ENCODE measurements around the gene DPH5.

The DPH5 gene

DNA sequence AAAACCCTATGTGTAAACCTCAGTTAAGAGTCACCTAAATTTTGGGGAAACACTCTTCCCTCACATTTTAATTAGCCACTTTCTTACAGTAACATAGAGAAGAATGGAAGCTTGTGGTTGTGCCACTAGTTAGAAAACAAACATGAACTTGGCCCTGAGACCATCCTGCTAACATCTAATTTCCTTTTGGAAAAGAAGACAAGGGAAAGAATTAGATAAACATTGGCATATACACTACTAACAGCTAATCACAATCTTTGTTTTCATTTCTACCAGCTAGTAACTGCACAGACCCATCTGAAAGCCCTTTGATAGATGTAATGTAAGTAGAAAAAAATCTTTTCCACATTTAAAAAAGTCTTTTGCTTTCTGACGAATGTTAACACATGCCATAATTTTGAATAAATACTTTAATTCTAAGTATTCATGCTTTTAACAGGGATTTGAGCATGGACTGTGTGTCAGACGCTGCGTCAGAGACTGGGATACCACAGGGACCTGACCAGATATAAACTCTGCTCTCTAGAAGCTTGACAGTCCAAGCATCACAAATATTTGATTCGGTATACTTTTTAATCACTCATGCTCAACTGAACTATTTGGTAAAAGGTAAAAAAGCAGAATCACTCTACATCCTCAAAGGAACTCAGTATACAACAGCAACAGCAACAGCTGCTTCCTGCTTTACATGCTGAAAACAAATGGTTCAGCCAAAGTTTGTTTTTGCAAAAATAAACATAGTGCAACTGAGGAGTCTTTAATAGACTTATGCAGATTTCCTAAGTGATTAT lies 30.2 kb downstream of the DPH5 start:
- Histone ChIP-seq H3K9ac (ENCODE audit: low read depth in 1 of 2, low read length in 2 of 2) (no peak overlapping the region), H3K36me3 (ENCODE audit: control insufficient read depth in 2 of 2, insufficient read depth in 2 of 2, low read length in 2 of 2) (peaks cover 4 to 5% of the 10 kb centered on the region in 2 donors), H3K9me3 (ENCODE audit: control insufficient read depth in 2 of 2, low read length in 2 of 2) (no peaks in the 10 kb centered on the region), H3K4me3 (ENCODE audit: low read length in 2 of 2) (no peak overlapping the region), H3K27ac (ENCODE audit: low read depth in 2 of 2, low read length in 2 of 2) (no peak overlapping the region), H3K4me1 (ENCODE audit: control insufficient read depth in 2 of 2, insufficient read depth in 2 of 2, low read length in 2 of 2) (no peaks in the 10 kb centered on the region), H3K27me3 (ENCODE audit: control insufficient read depth in 2 of 2, insufficient read depth in 2 of 2, low read length in 2 of 2) (no peaks in the 10 kb centered on the region)

DNA sequence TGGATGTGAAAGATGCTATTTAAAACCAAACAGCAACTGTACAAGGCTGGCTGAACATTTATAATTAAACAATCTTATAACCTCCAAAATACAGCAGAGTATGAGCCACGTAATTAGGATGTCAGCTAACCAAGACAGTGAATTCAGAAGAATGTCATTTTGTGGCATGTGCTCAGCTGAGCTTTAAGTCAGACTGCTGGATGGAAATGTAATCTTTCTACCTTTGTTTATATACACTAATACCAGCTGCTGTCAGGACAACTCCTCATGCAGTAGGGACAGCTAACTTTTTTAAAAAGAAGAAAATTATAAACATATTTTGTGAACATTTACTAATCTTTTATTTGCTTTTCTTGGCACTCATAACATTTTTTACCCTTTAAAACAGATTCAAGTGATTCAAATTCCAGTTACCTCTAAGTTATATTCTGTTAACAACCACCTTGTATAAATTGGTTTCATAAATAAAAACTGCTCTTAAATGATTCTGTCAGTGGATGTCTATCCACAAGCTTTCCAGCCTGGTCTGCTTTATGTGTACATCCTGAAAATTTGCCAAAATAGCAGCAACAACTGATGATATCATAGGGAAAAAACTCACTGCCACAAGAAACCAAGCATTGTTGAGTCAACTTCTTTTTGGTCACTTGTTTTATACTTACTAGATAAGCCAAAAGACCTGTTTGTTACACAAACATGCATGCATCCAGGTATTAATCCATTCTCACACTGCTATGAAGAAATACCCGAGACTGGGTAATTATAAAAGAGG lies 36.1 kb downstream of the DPH5 start:
- Histone ChIP-seq H3K27ac (ENCODE audit: low read depth in 2 of 2, low read length in 2 of 2) (no peak overlapping the region), H3K36me3 (ENCODE audit: control insufficient read depth in 2 of 2, insufficient read depth in 2 of 2, low read length in 2 of 2) (peaks cover 0 to 3% of the 10 kb centered on the region in 2 donors), H3K9ac (ENCODE audit: low read depth in 1 of 2, low read length in 2 of 2) (no peak overlapping the region), H3K4me3 (ENCODE audit: low read length in 2 of 2) (no peak overlapping the region), H3K27me3 (ENCODE audit: control insufficient read depth in 2 of 2, insufficient read depth in 2 of 2, low read length in 2 of 2) (no peaks in the 10 kb centered on the region), H3K4me1 (ENCODE audit: control insufficient read depth in 2 of 2, insufficient read depth in 2 of 2, low read length in 2 of 2) (no peaks in the 10 kb centered on the region), H3K9me3 (ENCODE audit: control insufficient read depth in 2 of 2, low read length in 2 of 2) (no peaks in the 10 kb centered on the region)

DNA sequence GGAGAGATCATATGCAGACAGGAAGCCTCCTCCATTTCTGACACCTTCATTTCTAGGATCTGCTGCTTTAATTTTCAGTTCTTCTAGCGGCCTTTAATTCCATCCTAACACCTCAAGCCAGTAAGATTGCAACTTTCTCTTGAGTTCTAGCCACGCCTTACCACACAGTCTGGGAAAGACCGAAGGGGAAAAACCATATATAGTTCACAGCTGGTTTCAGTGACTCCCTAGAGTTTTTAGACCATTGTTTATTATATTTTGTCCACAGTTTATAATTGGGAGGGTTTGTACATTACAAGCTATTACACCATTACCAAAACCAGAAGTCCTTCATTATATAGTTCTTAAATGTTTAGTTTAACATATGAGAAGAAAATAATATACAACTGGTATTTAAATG lies 37.5 kb downstream of the DPH5 start:
- Histone ChIP-seq H3K36me3 (ENCODE audit: control insufficient read depth in 2 of 2, insufficient read depth in 2 of 2, low read length in 2 of 2) (peaks cover 0 to 3% of the 10 kb centered on the region in 2 donors), H3K9ac (ENCODE audit: low read depth in 1 of 2, low read length in 2 of 2) (no peak overlapping the region), H3K4me1 (ENCODE audit: control insufficient read depth in 2 of 2, insufficient read depth in 2 of 2, low read length in 2 of 2) (no peaks in the 10 kb centered on the region), H3K9me3 (ENCODE audit: control insufficient read depth in 2 of 2, low read length in 2 of 2) (no peaks in the 10 kb centered on the region), H3K27ac (ENCODE audit: low read depth in 2 of 2, low read length in 2 of 2) (no peak overlapping the region), H3K4me3 (ENCODE audit: low read length in 2 of 2) (no peak overlapping the region), H3K27me3 (ENCODE audit: control insufficient read depth in 2 of 2, insufficient read depth in 2 of 2, low read length in 2 of 2) (no peaks in the 10 kb centered on the region)

DNA sequence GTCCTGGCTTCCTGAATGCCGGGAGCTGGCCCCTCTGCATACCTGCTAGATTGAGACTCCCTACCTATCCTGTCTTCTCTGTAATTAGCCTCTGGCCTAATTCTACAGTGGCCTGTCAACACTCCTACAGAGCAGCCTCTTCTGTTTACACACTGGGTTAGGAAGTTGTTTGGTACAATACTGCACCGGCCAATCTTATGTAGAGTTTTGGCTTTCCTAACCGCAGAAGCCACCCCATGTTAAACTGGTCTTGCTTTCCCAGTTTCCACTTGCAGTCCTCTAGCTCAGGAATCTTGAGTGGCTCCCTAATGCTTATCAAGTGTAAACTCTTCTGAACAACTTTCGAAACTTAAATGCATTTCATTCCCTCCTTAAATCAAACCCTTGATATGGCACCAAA lies 42.8 kb downstream of the DPH5 start:
- Histone ChIP-seq H3K9ac (ENCODE audit: low read depth in 1 of 2, low read length in 2 of 2) (no peak overlapping the region), H3K36me3 (ENCODE audit: control insufficient read depth in 2 of 2, insufficient read depth in 2 of 2, low read length in 2 of 2) (peaks cover 5 to 9% of the 10 kb centered on the region in 2 donors), H3K27ac (ENCODE audit: low read depth in 2 of 2, low read length in 2 of 2) (no peak overlapping the region), H3K4me3 (ENCODE audit: low read length in 2 of 2) (no peak overlapping the region), H3K27me3 (ENCODE audit: control insufficient read depth in 2 of 2, insufficient read depth in 2 of 2, low read length in 2 of 2) (no peaks in the 10 kb centered on the region), H3K4me1 (ENCODE audit: control insufficient read depth in 2 of 2, insufficient read depth in 2 of 2, low read length in 2 of 2) (no peaks in the 10 kb centered on the region), H3K9me3 (ENCODE audit: control insufficient read depth in 2 of 2, low read length in 2 of 2) (no peaks in the 10 kb centered on the region)

DNA sequence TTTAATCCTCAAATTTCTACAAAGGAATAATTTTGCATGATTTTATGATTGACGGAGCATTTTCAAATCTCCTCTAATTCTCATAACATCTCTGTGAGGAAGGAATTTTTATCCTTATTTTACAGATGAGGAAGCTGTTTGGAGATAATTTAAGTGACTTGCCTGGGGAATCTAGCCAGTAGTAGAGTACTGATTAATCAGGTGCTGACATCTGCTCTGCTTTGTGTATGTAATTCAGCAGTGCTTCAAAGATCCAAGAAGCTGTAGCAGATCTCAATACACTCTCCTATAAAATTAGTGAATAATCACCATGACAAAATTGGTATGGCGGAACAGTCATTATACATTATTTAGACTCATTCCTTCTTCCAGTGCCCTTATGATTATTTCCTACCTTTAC lies 46.0 kb downstream of the DPH5 start:
- Histone ChIP-seq H3K36me3 (ENCODE audit: control insufficient read depth in 2 of 2, insufficient read depth in 2 of 2, low read length in 2 of 2) (peaks cover 13 to 22% of the 10 kb centered on the region in 2 donors), H3K4me3 (ENCODE audit: low read length in 2 of 2) (no peak overlapping the region), H3K27ac (ENCODE audit: low read depth in 2 of 2, low read length in 2 of 2) (no peak overlapping the region), H3K9me3 (ENCODE audit: control insufficient read depth in 2 of 2, low read length in 2 of 2) (no peaks in the 10 kb centered on the region), H3K4me1 (ENCODE audit: control insufficient read depth in 2 of 2, insufficient read depth in 2 of 2, low read length in 2 of 2) (no peaks in the 10 kb centered on the region), H3K27me3 (ENCODE audit: control insufficient read depth in 2 of 2, insufficient read depth in 2 of 2, low read length in 2 of 2) (no peaks in the 10 kb centered on the region), H3K9ac (ENCODE audit: low read depth in 1 of 2, low read length in 2 of 2) (no peak overlapping the region)

DNA sequence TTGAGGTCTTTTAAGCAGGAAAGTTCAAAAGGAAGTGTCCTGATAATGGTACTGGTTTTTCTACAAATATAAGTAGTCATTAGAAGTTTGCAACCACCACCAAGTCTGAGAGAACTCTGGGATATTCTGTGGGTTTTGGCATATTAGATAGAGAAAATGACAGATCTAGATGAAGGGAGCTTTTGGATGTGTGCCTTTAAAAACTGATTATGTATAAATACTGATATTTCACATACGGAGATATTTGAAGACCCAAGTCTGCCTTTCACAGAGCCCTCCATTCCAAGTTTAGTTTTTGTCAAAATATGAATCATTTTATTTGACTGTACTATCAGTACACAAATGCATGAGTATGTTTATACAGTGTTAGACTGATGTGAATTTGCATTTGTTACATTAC lies 48.6 kb downstream of the DPH5 start:
- Histone ChIP-seq H3K4me3 (ENCODE audit: low read length in 2 of 2) (no peak overlapping the region), H3K36me3 (ENCODE audit: control insufficient read depth in 2 of 2, insufficient read depth in 2 of 2, low read length in 2 of 2) (peaks cover 12 to 19% of the 10 kb centered on the region in 2 donors)

DNA sequence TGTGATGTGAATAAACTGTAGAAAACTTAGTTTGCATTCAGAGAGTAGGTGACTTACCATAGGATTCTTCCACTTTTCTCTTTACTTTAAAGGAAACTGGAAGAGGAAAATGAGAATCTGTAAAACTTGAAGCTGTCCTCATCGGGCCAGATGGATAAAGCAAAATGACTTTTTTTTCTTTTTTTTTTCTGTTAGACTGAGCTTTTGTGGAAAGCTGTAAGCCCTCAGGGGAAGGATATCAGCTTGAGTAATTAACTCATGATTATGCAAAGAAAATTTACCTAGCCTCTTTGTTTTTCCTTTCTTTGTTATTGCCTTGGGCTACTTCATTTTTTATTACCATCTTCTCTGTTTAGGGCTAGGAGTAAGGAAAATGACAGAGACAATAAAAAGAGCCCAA lies 53.4 kb downstream of the DPH5 start:
- no peaks in the 10 kb centered on the region for H3K9me3 ChIP-seq (ENCODE audit: control insufficient read depth in 2 of 2, low read length in 2 of 2)
- no peak overlapping the region for H3K27ac ChIP-seq (ENCODE audit: low read depth in 2 of 2, low read length in 2 of 2)
- no peaks in the 10 kb centered on the region for H3K27me3 ChIP-seq (ENCODE audit: control insufficient read depth in 2 of 2, insufficient read depth in 2 of 2, low read length in 2 of 2)
- H3K9ac ChIP-seq (ENCODE audit: low read depth in 1 of 2, low read length in 2 of 2): no peak overlapping the region
- peaks cover 11 to 14% of the 10 kb centered on the region in 2 donors for H3K36me3 ChIP-seq (ENCODE audit: control insufficient read depth in 2 of 2, insufficient read depth in 2 of 2, low read length in 2 of 2)
- H3K4me1 ChIP-seq (ENCODE audit: control insufficient read depth in 2 of 2, insufficient read depth in 2 of 2, low read length in 2 of 2): no peaks in the 10 kb centered on the region
- no peak overlapping the region for H3K4me3 ChIP-seq (ENCODE audit: low read length in 2 of 2)

More for the DNA sequence above, 48.6 kb downstream of the DPH5 start:
- Histone ChIP-seq H3K9ac (ENCODE audit: low read depth in 1 of 2, low read length in 2 of 2) (no peak overlapping the region), H3K27ac (ENCODE audit: low read depth in 2 of 2, low read length in 2 of 2) (no peak overlapping the region), H3K27me3 (ENCODE audit: control insufficient read depth in 2 of 2, insufficient read depth in 2 of 2, low read length in 2 of 2) (no peaks in the 10 kb centered on the region), H3K4me1 (ENCODE audit: control insufficient read depth in 2 of 2, insufficient read depth in 2 of 2, low read length in 2 of 2) (no peaks in the 10 kb centered on the region), H3K9me3 (ENCODE audit: control insufficient read depth in 2 of 2, low read length in 2 of 2) (no peaks in the 10 kb centered on the region)

DNA sequence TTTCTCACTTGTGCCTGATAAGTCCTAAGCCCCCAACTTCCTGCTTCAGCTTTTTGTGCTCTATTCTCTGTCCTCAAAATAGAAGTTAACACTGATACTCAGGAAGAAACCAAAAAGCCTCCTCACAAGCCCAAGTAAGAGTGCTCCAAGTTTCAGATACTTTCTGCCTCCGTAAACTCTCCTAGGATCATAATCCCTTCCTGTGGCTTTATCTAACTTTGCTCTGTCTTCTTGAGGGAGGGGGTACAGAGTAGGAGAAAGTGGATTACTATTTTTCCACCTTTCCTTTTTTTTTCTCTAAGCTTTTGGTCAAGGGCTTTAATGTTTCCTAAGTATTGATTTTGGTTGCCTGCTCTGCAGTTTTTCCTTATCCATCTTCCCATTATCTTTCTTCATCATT lies 54.6 kb downstream of the DPH5 start:
- H3K27me3 ChIP-seq (ENCODE audit: control insufficient read depth in 2 of 2, insufficient read depth in 2 of 2, low read length in 2 of 2): no peaks in the 10 kb centered on the region
- H3K9me3 ChIP-seq (ENCODE audit: control insufficient read depth in 2 of 2, low read length in 2 of 2): no peaks in the 10 kb centered on the region
- no peak overlapping the region for H3K27ac ChIP-seq (ENCODE audit: low read depth in 2 of 2, low read length in 2 of 2)
- H3K4me1 ChIP-seq (ENCODE audit: control insufficient read depth in 2 of 2, insufficient read depth in 2 of 2, low read length in 2 of 2): no peaks in the 10 kb centered on the region
- H3K4me3 ChIP-seq (ENCODE audit: low read length in 2 of 2): no peak overlapping the region
- peaks cover 13 to 22% of the 10 kb centered on the region in 2 donors for H3K36me3 ChIP-seq (ENCODE audit: control insufficient read depth in 2 of 2, insufficient read depth in 2 of 2, low read length in 2 of 2)
- H3K9ac ChIP-seq (ENCODE audit: low read depth in 1 of 2, low read length in 2 of 2): no peak overlapping the region

DNA sequence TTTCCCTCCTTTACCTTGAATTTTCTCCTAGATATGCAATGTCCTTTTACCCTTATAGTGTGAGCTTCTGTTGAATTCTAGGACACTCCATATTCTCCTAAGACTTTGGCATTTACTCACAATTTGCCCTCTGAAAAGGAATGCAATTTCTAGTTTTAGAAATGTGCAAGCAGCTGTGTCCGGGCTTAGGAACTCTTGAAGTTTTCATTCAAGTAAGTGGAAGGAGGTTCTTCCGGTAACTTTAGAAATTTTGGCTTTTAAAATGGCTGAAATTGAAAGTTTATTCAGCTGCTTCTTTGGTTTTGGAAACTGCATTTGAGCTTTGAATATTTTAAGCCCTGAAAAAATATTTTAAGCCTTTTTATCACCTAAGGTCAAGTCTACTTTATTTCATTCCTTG lies 56.3 kb downstream of the DPH5 start:
- H3K36me3 ChIP-seq (ENCODE audit: control insufficient read depth in 2 of 2, insufficient read depth in 2 of 2, low read length in 2 of 2): peaks cover 8 to 19% of the 10 kb centered on the region in 2 donors
- no peak overlapping the region for H3K27ac ChIP-seq (ENCODE audit: low read depth in 2 of 2, low read length in 2 of 2)
- H3K9me3 ChIP-seq (ENCODE audit: control insufficient read depth in 2 of 2, low read length in 2 of 2): no peaks in the 10 kb centered on the region
- H3K9ac ChIP-seq (ENCODE audit: low read depth in 1 of 2, low read length in 2 of 2): no peak overlapping the region
- H3K4me3 ChIP-seq (ENCODE audit: low read length in 2 of 2): no peak overlapping the region
- no peaks in the 10 kb centered on the region for H3K4me1 ChIP-seq (ENCODE audit: control insufficient read depth in 2 of 2, insufficient read depth in 2 of 2, low read length in 2 of 2)
- H3K27me3 ChIP-seq (ENCODE audit: control insufficient read depth in 2 of 2, insufficient read depth in 2 of 2, low read length in 2 of 2): no peaks in the 10 kb centered on the region

DNA sequence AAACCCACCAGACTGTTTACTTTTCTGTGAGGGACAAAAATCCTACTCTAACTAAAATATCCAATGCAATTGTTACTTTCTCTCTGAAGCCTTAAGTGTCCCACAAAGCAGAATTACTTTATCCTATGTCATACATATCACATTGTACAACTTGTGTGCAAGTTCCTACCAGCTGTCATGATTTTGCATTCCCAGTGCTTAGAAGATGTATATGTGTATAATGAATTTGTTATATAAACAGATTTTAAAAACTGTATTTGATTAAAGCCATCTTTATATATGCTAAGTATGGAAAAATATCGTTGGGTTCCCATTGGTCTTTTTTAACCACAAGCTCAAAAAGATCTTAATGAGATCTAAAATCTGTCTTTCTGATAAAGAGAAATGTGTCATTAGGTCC lies 57.0 kb downstream of the DPH5 start:
- Histone ChIP-seq H3K27me3 (ENCODE audit: control insufficient read depth in 2 of 2, insufficient read depth in 2 of 2, low read length in 2 of 2) (no peaks in the 10 kb centered on the region), H3K9me3 (ENCODE audit: control insufficient read depth in 2 of 2, low read length in 2 of 2) (no peaks in the 10 kb centered on the region), H3K36me3 (ENCODE audit: control insufficient read depth in 2 of 2, insufficient read depth in 2 of 2, low read length in 2 of 2) (peaks cover 8 to 19% of the 10 kb centered on the region in 2 donors), H3K4me1 (ENCODE audit: control insufficient read depth in 2 of 2, insufficient read depth in 2 of 2, low read length in 2 of 2) (no peaks in the 10 kb centered on the region), H3K9ac (ENCODE audit: low read depth in 1 of 2, low read length in 2 of 2) (no peak overlapping the region), H3K4me3 (ENCODE audit: low read length in 2 of 2) (no peak overlapping the region), H3K27ac (ENCODE audit: low read depth in 2 of 2, low read length in 2 of 2) (no peak overlapping the region)

Data from mucosa of rectum (tissue), 2 donors.